GM21576 (cell line): ENCODE results near the gene TMEM174.

Source experiments
- ATAC-seq: cut with Tn5 transposase; IDR thresholded peaks from one replicate; pipeline ENCODE4 v1.9.1; 2021; ENCODE audit warnings: mild to moderate bottlenecking, moderate library complexity; ENCODE audit not compliant: unreplicated experiment

The TMEM174 gene

GRCh38 chr5:73221161-73221560, 48.2 kb downstream of the TMEM174 start:
- ATAC-seq = no peak

- no peak for ATAC-seq
These were observed 48.7 kb downstream of the TMEM174 start for GRCh38 chr5:73221726-73222125.

GRCh38 chr5:73222173-73222572, 49.2 kb downstream of the TMEM174 start:
- ATAC-seq = no peak
